HCT116 (cell line): ENCODE measurements around the gene DENND2D. TPM values are rescaled to one million over a fixed set of nuclear protein-coding genes. Genes with fewer than 3 reads are reported as not detected.

ENCODE experiments used
- ATAC-seq: fragments of 200-7000 bp; cut with Tn5 transposase; 2 replicates; pipeline ENCODE4 v1.9.1; 2020; ENCODE audit warnings: mild to moderate bottlenecking, moderate library complexity
- BruUV-seq: library from RNA; stranded (reverse); fragments of 400-500 nt; replicated peaks from 2 replicates; lab custom pipeline; 2021; lab: Mats Ljungman, UMichigan
- CTCF ChIA-PET: fragments of 300-600 bp; sonication (Branson Sonifier 250); formaldehyde crosslinking; loops from one replicate; lab custom pipeline; 2021; ENCODE audit warnings: antibody characterized with exemption; lab: Charles Lee
- POLR2A ChIA-PET: fragments of 300-600, 350-600 bp; sonication (Branson Sonifier 250); formaldehyde crosslinking; loops from one replicate; lab custom pipeline; 2021; ENCODE audit warnings: antibody characterized with exemption; lab: Charles Lee
- RAD21 ChIA-PET, 2 experiments: fragments of 300-600 bp; sonication (Branson Sonifier 250); formaldehyde crosslinking; loops; one replicate each; lab custom pipeline; 2023; ENCODE audit warnings: low total read pairs in 2 of 2; ENCODE audit not compliant: uncharacterized antibody in 2 of 2, unreplicated experiment in 2 of 2, low non-redundant PET in 1 of 2; lab: Charles Lee
- DNase-seq: peaks from one replicate; pipeline ENCODE4 v3.0.0-alpha.2; 2010; ENCODE audit warnings: low read depth, low spot score
- H2AFZ ChIP-seq: fragments of 200-600 bp; shearing (Covaris generic), sonication (generic); 2 replicates; pipeline ENCODE4 v1.6.1; 2017; ENCODE audit warnings: low read depth, mixed run types, mixed read lengths, antibody characterized with exemption, low read length; ENCODE audit not compliant: poor library complexity, severe bottlenecking
- H3K27ac ChIP-seq: 2 replicates; pipeline ENCODE4 v1.5.1; 2012; ENCODE audit warnings: low read depth, low read length
- H3K27me3 ChIP-seq: fragments of 200-600 bp; sonication (generic); 2 replicates; pipeline ENCODE4 v1.6.1; 2016; ENCODE audit warnings: mixed run types, low read length, mixed read lengths; ENCODE audit not compliant: insufficient read depth
- H3K36me3 ChIP-seq, 2 experiments: fragments of 200-500 bp in 1 of 2; fragments of 200-600 bp in 1 of 2; sonication (Bioruptor generic) in 1 of 2; sonication (generic) in 1 of 2; 2 replicates each; pipeline versions ENCODE4 v1.5.1 to v1.6.1; 2014 to 2016; ENCODE audit warnings: low read length in 2 of 2, inconsistent platforms in 1 of 2, mixed read lengths in 1 of 2, mixed run types in 1 of 2; ENCODE audit not compliant: insufficient read depth in 2 of 2, control insufficient read depth in 1 of 2
- H3K4me1 ChIP-seq, 2 experiments: fragments of 200-600 bp in 1 of 2; sonication (generic) in 1 of 2; 2 replicates each; pipeline versions ENCODE4 v1.5.1 to v1.6.1; 2012 to 2017; ENCODE audit warnings: low read length in 2 of 2, inconsistent platforms in 1 of 2, mild to moderate bottlenecking in 1 of 2, mixed read lengths in 1 of 2, mixed run types in 1 of 2, moderate library complexity in 1 of 2; ENCODE audit not compliant: insufficient read depth in 2 of 2, control insufficient read depth in 1 of 2
- H3K4me2 ChIP-seq: fragments of 200-600 bp; sonication (generic); 2 replicates; pipeline ENCODE4 v1.6.1; 2017; ENCODE audit warnings: mixed run types, low read length, mixed read lengths
- H3K4me3 ChIP-seq, 2 experiments: fragments of 200-600 bp in 1 of 2; sonication (generic) in 1 of 2; replicated peaks in 1 of 2; 2 replicates each; pipeline ENCODE4 v1.5.1; 2011 to 2016; ENCODE audit warnings: low read length in 2 of 2, control low read depth in 1 of 2, low read depth in 1 of 2, mild to moderate bottlenecking in 1 of 2, mixed read lengths in 1 of 2, mixed run types in 1 of 2
- H3K79me2 ChIP-seq: fragments of 200-600 bp; sonication (generic); 2 replicates; pipeline ENCODE4 v1.6.1; 2017; ENCODE audit warnings: mild to moderate bottlenecking, mixed run types, low read length, moderate library complexity, mixed read lengths; ENCODE audit not compliant: insufficient read depth
- H3K9ac ChIP-seq: fragments of 200-600 bp; sonication (generic); 2 replicates; pipeline ENCODE4 v1.6.1; 2016; ENCODE audit warnings: low read length, mixed read lengths
- H3K9me2 ChIP-seq: fragments of 200-600 bp; sonication (generic), shearing (Covaris generic); 2 replicates; pipeline ENCODE4 v1.6.1; 2017; ENCODE audit warnings: mixed run types, mild to moderate bottlenecking, moderate library complexity; ENCODE audit not compliant: insufficient read depth
- H3K9me3 ChIP-seq, 2 experiments: fragments of 200-500 bp in 1 of 2; fragments of 200-600 bp in 1 of 2; sonication (Bioruptor generic) in 1 of 2; sonication (generic) in 1 of 2; 2 replicates each; pipeline ENCODE4 v1.6.1; 2014 to 2017; ENCODE audit warnings: low read length in 2 of 2, mixed read lengths in 2 of 2, inconsistent platforms in 1 of 2, low read depth in 1 of 2, mild to moderate bottlenecking in 1 of 2, mixed run types in 1 of 2, moderate library complexity in 1 of 2; ENCODE audit not compliant: control insufficient read depth in 1 of 2, insufficient read depth in 1 of 2
- H4K20me1 ChIP-seq: fragments of 200-600 bp; sonication (generic), shearing (Covaris generic); 2 replicates; pipeline ENCODE4 v1.6.1; 2017; ENCODE audit warnings: mixed run types, mild to moderate bottlenecking, moderate library complexity; ENCODE audit not compliant: insufficient read depth
- YY1 ChIP-seq: IDR thresholded peaks from 2 replicates; pipeline ENCODE4 v1.6.1; 2011; ENCODE audit warnings: low read length, low read depth, moderate library complexity, mild to moderate bottlenecking; ENCODE audit not compliant: insufficient replicate concordance; ENCODE audit errors: extremely low read depth
- intact Hi-C: fragments of 100-400 bp; cut with micrococcal nuclease; formaldehyde crosslinking; loops from 2 replicates; pipeline ENCODE4 v1.10.0; 2022
- total RNA-seq: library from RNA; stranded (reverse); gene quantifications from one replicate; pipeline ENCODE4 v1.2.1, GENCODE V29; 2021; ENCODE audit not compliant: unreplicated experiment
- TF ChIP-seq, protein P1 (sequence below): IDR thresholded peaks from 2 replicates; pipeline ENCODE4 v1.6.1; 2011; ENCODE audit warnings: mild to moderate bottlenecking, low read length, moderate library complexity; ENCODE audit not compliant: insufficient replicate concordance; ENCODE audit errors: extremely low read depth
- TF ChIP-seq, protein P2 (sequence below), 3 experiments: fragments of 200-600 bp in 1 of 3; sonication (generic) in 1 of 3; IDR thresholded peaks in 2 of 3; conservative IDR thresholded peaks in 1 of 3; 2 replicates each; pipeline ENCODE4 v1.5.1; 2012 to 2017; ENCODE audit warnings: low read depth in 2 of 3, low read length in 2 of 3, antibody characterized with exemption in 1 of 3, borderline replicate concordance in 1 of 3, control low read depth in 1 of 3, mild to moderate bottlenecking in 1 of 3, mixed read lengths in 1 of 3, mixed run types in 1 of 3, moderate library complexity in 1 of 3; ENCODE audit not compliant: insufficient read depth in 1 of 3

The DENND2D gene
- total RNA-seq, 1 experiment from 2014 or later, result 31.9 TPM

- no peak overlapping the region for H3K9ac ChIP-seq
- no peak overlapping the region for H3K4me2 ChIP-seq
- BruUV-seq, result TSS peak; percentile 25
- no peaks in the 10 kb centered on the region for H3K4me1 ChIP-seq
- DNase-seq, result no peak
- H2AFZ ChIP-seq, result no peak overlapping the region
- TF ChIP-seq YY1, result no peak
- TF ChIP-seq, protein P1, sequence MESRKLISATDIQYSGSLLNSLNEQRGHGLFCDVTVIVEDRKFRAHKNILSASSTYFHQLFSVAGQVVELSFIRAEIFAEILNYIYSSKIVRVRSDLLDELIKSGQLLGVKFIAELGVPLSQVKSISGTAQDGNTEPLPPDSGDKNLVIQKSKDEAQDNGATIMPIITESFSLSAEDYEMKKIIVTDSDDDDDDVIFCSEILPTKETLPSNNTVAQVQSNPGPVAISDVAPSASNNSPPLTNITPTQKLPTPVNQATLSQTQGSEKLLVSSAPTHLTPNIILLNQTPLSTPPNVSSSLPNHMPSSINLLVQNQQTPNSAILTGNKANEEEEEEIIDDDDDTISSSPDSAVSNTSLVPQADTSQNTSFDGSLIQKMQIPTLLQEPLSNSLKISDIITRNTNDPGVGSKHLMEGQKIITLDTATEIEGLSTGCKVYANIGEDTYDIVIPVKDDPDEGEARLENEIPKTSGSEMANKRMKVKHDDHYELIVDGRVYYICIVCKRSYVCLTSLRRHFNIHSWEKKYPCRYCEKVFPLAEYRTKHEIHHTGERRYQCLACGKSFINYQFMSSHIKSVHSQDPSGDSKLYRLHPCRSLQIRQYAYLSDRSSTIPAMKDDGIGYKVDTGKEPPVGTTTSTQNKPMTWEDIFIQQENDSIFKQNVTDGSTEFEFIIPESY, result no peak
- TF ChIP-seq, protein P2, sequence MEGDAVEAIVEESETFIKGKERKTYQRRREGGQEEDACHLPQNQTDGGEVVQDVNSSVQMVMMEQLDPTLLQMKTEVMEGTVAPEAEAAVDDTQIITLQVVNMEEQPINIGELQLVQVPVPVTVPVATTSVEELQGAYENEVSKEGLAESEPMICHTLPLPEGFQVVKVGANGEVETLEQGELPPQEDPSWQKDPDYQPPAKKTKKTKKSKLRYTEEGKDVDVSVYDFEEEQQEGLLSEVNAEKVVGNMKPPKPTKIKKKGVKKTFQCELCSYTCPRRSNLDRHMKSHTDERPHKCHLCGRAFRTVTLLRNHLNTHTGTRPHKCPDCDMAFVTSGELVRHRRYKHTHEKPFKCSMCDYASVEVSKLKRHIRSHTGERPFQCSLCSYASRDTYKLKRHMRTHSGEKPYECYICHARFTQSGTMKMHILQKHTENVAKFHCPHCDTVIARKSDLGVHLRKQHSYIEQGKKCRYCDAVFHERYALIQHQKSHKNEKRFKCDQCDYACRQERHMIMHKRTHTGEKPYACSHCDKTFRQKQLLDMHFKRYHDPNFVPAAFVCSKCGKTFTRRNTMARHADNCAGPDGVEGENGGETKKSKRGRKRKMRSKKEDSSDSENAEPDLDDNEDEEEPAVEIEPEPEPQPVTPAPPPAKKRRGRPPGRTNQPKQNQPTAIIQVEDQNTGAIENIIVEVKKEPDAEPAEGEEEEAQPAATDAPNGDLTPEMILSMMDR (IDR thresholded peaks at IDR 0.05 in 2 of 3, conservative IDR thresholded peaks at IDR 0.05 in 1 of 3; ENCODE audit: borderline replicate concordance in 1 of 3, insufficient read depth in 1 of 3, low read depth in 2 of 3, low read length in 2 of 3), result no peak
- no peaks in the 10 kb centered on the region for H4K20me1 ChIP-seq
- no peaks in the 10 kb centered on the region for H3K9me2 ChIP-seq
- H3K27me3 ChIP-seq, result no peaks in the 10 kb centered on the region
- H3K79me2 ChIP-seq, result no peaks in the 10 kb centered on the region
- CTCF ChIA-PET, result no interaction called here
- POLR2A ChIA-PET, result no interaction called here
- no peak overlapping the region for H3K4me3 ChIP-seq
- no peaks in the 10 kb centered on the region for H3K9me3 ChIP-seq
- ATAC-seq, result no peak
- RAD21 ChIA-PET, result no interaction called here
- peaks cover 31 to 40% of the 10 kb centered on the region in 2 experiments; a peak in 2 of 4 replicates for H3K36me3 ChIP-seq
- no peak overlapping the region for H3K27ac ChIP-seq
- intact Hi-C loops, result no loop called here
These were observed 15.8 kb downstream of the DENND2D start for GRCh38 chr1:111184663-111185062.
